ENCODE measurements around the gene XRCC4.

DNA sequence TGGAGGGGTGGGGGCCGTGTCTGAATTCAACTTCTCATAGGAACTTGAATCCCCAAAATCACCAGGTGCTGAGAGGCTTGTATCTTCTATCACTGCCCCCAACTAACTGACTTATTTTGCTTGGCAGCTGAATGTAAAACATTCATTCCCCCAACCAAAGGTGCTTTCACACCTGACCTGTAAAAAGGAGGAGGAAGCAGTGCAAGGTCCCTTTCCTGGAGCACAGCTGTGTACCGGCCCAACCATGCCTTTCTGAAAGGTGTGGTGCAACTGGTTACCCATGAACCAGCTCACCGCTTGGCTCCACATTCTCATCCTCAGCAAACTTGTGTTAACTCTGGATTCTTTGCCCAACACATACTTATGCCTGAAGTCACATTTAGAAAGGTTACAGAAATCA lies 34.8 kb upstream of the XRCC4 start:
- TF ChIP-seq, protein P1, sequence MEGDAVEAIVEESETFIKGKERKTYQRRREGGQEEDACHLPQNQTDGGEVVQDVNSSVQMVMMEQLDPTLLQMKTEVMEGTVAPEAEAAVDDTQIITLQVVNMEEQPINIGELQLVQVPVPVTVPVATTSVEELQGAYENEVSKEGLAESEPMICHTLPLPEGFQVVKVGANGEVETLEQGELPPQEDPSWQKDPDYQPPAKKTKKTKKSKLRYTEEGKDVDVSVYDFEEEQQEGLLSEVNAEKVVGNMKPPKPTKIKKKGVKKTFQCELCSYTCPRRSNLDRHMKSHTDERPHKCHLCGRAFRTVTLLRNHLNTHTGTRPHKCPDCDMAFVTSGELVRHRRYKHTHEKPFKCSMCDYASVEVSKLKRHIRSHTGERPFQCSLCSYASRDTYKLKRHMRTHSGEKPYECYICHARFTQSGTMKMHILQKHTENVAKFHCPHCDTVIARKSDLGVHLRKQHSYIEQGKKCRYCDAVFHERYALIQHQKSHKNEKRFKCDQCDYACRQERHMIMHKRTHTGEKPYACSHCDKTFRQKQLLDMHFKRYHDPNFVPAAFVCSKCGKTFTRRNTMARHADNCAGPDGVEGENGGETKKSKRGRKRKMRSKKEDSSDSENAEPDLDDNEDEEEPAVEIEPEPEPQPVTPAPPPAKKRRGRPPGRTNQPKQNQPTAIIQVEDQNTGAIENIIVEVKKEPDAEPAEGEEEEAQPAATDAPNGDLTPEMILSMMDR (IDR thresholded peaks at IDR 0.05 in 4 of 5, conservative IDR thresholded peaks at IDR 0.05 in 1 of 5), result no peak
- no peak for TF ChIP-seq POLR2A (IDR thresholded peaks at IDR 0.05)

Measured in gastrocnemius medialis (tissue), 4 donors.